LNCaP clone FGC (cell line): ENCODE results near the gene ANKS3.

Experiments used
- DNase-seq: peaks from one replicate; pipeline ENCODE4 v3.0.0-alpha.2; 2011; ENCODE audit warnings: low read depth
- H3K4me3 ChIP-seq: 2 replicates; pipeline ENCODE4 v1.5.1; 2011; ENCODE audit warnings: mild to moderate bottlenecking, low read depth, low read length, control low read depth
- CTCF ChIP-seq: IDR thresholded peaks from 2 replicates; pipeline ENCODE4 v1.5.1; 2012; ENCODE audit warnings: mild to moderate bottlenecking; ENCODE audit not compliant: control insufficient read depth, insufficient read depth; ENCODE audit errors: extremely low read depth

Gene ANKS3

GRCh38 chr16:4687946-4688673, 46.0 kb downstream of the ANKS3 start:
- no peak overlapping the region for H3K4me3 ChIP-seq
- no peak for DNase-seq
- no peak for TF ChIP-seq CTCF

GRCh38 chr16:4687416-4687815, 46.7 kb downstream of the ANKS3 start:
- TF ChIP-seq CTCF, result no peak
- H3K4me3 ChIP-seq, result no peak overlapping the region
- DNase-seq, result no peak

- TF ChIP-seq CTCF, result no peak
- no peak overlapping the region for H3K4me3 ChIP-seq
- no peak for DNase-seq
Measured at GRCh38 chr16:4686497-4687210, 47.4 kb downstream of the ANKS3 start.

GRCh38 chr16:4685776-4686496, 48.1 kb downstream of the ANKS3 start:
- no peak overlapping the region for H3K4me3 ChIP-seq
- DNase-seq, result no peak
- TF ChIP-seq CTCF, result no peak

- no peak for DNase-seq
- no peak overlapping the region for H3K4me3 ChIP-seq
- no peak for TF ChIP-seq CTCF
Measured at GRCh38 chr16:4685292-4685691, 48.8 kb downstream of the ANKS3 start.

GRCh38 chr16:4684763-4685162, 49.3 kb downstream of the ANKS3 start:
- no peak overlapping the region for H3K4me3 ChIP-seq
- DNase-seq, result no peak
- no peak for TF ChIP-seq CTCF
